Loucy (cell line): ENCODE data around the gene OR2C1.

Experiments used
- H2AFZ ChIP-seq: fragments of 200-600 bp; sonication (generic); 2 replicates; pipeline ENCODE4 v1.6.0; 2016; ENCODE audit warnings: antibody characterized with exemption, mild to moderate bottlenecking, low read length, moderate library complexity
- H3F3A ChIP-seq: fragments of 200-600 bp; 2 replicates; pipeline ENCODE4 v1.6.0; 2016; ENCODE audit warnings: antibody characterized with exemption, low read depth, mild to moderate bottlenecking
- H3K27me3 ChIP-seq: fragments of 200-600 bp; sonication (generic); 2 replicates; pipeline ENCODE4 v1.6.1; 2014; ENCODE audit warnings: low read length, mild to moderate bottlenecking; ENCODE audit not compliant: insufficient read depth, poor library complexity, severe bottlenecking
- H3K36me3 ChIP-seq: fragments of 200-600 bp; sonication (generic); 2 replicates; pipeline ENCODE4 v1.6.1; 2016; ENCODE audit warnings: low read length; ENCODE audit not compliant: insufficient read depth
- H3K4me1 ChIP-seq: fragments of 200-600 bp; sonication (generic); 2 replicates; pipeline ENCODE4 v1.5.1; 2014; ENCODE audit warnings: low read length, mild to moderate bottlenecking; ENCODE audit not compliant: insufficient read depth, poor library complexity, severe bottlenecking
- H3K4me2 ChIP-seq: fragments of 200-600 bp; sonication (generic); 2 replicates; pipeline ENCODE4 v1.6.0; 2014; ENCODE audit warnings: antibody characterized with exemption, low read length, low read depth, mild to moderate bottlenecking; ENCODE audit not compliant: poor library complexity, severe bottlenecking
- H3K4me3 ChIP-seq: fragments of 200-600 bp; sonication (generic); 2 replicates; pipeline ENCODE4 v1.5.1; 2014; ENCODE audit warnings: low read length, mild to moderate bottlenecking, mixed read lengths; ENCODE audit not compliant: poor library complexity, severe bottlenecking
- H3K79me2 ChIP-seq: fragments of 200-600 bp; sonication (generic); 2 replicates; pipeline ENCODE4 v1.6.1; 2014; ENCODE audit warnings: low read length; ENCODE audit not compliant: insufficient read depth
- H3K9ac ChIP-seq: fragments of 200-600 bp; sonication (generic); 2 replicates; pipeline ENCODE4 v1.6.0; 2014; ENCODE audit warnings: mild to moderate bottlenecking, low read depth, low read length, moderate library complexity; ENCODE audit not compliant: poor library complexity, severe bottlenecking
- H3K9me2 ChIP-seq: fragments of 200-600 bp; sonication (generic); replicated peaks from 2 replicates; pipeline ENCODE4 v1.6.1; 2016; ENCODE audit warnings: low read depth, low read length, mixed read lengths
- H3K9me3 ChIP-seq: fragments of 200-600 bp; sonication (generic); 2 replicates; pipeline ENCODE4 v1.6.1; 2014; ENCODE audit warnings: mild to moderate bottlenecking, antibody characterized with exemption, low read length, low read depth; ENCODE audit not compliant: insufficient read depth
- H4K20me1 ChIP-seq: fragments of 200-600 bp; sonication (generic); 2 replicates; pipeline ENCODE4 v1.6.0; 2014; ENCODE audit warnings: antibody characterized with exemption, low read length, mild to moderate bottlenecking; ENCODE audit not compliant: insufficient read depth, poor library complexity, severe bottlenecking
- CTCF ChIP-seq: fragments of 200-600 bp; sonication (generic); conservative IDR thresholded peaks from 2 replicates; pipeline ENCODE4 v1.5.1; 2014; ENCODE audit warnings: mild to moderate bottlenecking, antibody characterized with exemption, low read length
- EZH2phosphoT487 ChIP-seq: fragments of 200-600 bp; IDR thresholded peaks from 2 replicates; pipeline ENCODE4 v1.6.1; 2018; ENCODE audit warnings: antibody characterized with exemption, mild to moderate bottlenecking, moderate library complexity, borderline replicate concordance

The OR2C1 gene

GRCh38 chr16:3317315-3317999, 38.2 kb upstream of the OR2C1 start:
- TF ChIP-seq CTCF (no peak), EZH2phosphoT487 (no peak)
- Histone ChIP-seq H4K20me1 (no peaks in the 10 kb centered on the region), H3K9ac (no peak overlapping the region), H3K4me3 (no peak overlapping the region), H3K9me3 (peaks cover 8% of the 10 kb centered on the region; the same call in 1 of the 2 replicates), H3K9me2 (no peaks in the 10 kb centered on the region), H3K4me2 (no peak overlapping the region), H3K79me2 (no peaks in the 10 kb centered on the region), H3K27me3 (no peaks in the 10 kb centered on the region), H3K36me3 (no peaks in the 10 kb centered on the region; the same call in 1 of the 2 replicates), H3K4me1 (no peaks in the 10 kb centered on the region), H3F3A (no peaks in the 10 kb centered on the region), H2AFZ (no peak overlapping the region)

- no peak overlapping the region for H2AFZ ChIP-seq
- H3K9me3 ChIP-seq: peaks cover 8% of the 10 kb centered on the region; the same call in 1 of the 2 replicates
- H3K4me1 ChIP-seq: no peaks in the 10 kb centered on the region
- no peak overlapping the region for H3K4me2 ChIP-seq
- TF ChIP-seq CTCF (no peak), EZH2phosphoT487 (no peak)
- no peaks in the 10 kb centered on the region; the same call in 1 of the 2 replicates for H3K36me3 ChIP-seq
- H3K27me3 ChIP-seq: no peaks in the 10 kb centered on the region
- no peaks in the 10 kb centered on the region for H3K79me2 ChIP-seq
- no peaks in the 10 kb centered on the region for H4K20me1 ChIP-seq
- no peaks in the 10 kb centered on the region for H3F3A ChIP-seq
- H3K9ac ChIP-seq: no peak overlapping the region
- H3K9me2 ChIP-seq: no peaks in the 10 kb centered on the region
- no peak overlapping the region for H3K4me3 ChIP-seq
Observed at GRCh38 chr16:3321816-3322215, 33.9 kb upstream of the OR2C1 start.

- Histone ChIP-seq H3K9me2 (no peaks in the 10 kb centered on the region), H3K27me3 (no peaks in the 10 kb centered on the region), H2AFZ (no peak overlapping the region), H3K4me1 (no peaks in the 10 kb centered on the region), H3F3A (no peaks in the 10 kb centered on the region), H3K79me2 (no peaks in the 10 kb centered on the region), H3K36me3 (no peaks in the 10 kb centered on the region), H3K4me2 (no peak overlapping the region), H3K4me3 (no peak overlapping the region), H3K9me3 (no peaks in the 10 kb centered on the region), H4K20me1 (no peaks in the 10 kb centered on the region), H3K9ac (no peak overlapping the region)
- TF ChIP-seq CTCF (no peak), EZH2phosphoT487 (no peak)
Observed at GRCh38 chr16:3327514-3327913, 28.2 kb upstream of the OR2C1 start.
